GM18505 (cell line): Measurements from ENCODE around the gene TSFM.

Experiments
- ATAC-seq: cut with Tn5 transposase; IDR thresholded peaks from one replicate; pipeline ENCODE4 v1.9.1; 2021; ENCODE audit not compliant: unreplicated experiment
- POLR2A ChIP-seq: IDR thresholded peaks from 4 replicates; pipeline ENCODE4 v1.6.1; 2011; ENCODE audit warnings: borderline replicate concordance; ENCODE audit not compliant: insufficient read depth, insufficient read length; ENCODE audit errors: extremely low read depth

Gene TSFM

DNA sequence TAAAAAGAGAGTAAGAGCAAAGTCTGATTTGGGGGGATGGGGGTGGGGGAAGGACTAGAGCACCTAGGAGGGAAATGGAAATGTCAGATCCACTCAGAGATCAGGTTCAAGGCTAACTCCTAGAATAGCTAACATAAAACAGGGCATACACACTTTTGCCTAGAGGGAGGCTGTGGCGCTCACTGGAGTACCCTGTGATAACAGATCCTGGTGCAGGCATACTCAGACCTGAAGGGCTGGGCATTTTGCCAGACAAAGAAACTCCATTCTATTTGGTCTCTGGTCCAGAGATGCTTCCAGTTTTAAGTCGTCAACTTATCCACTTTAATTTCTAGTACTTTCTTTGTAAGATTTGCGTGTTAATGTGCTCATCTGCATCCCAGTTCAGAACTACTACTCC lies 58.1 kb downstream of the TSFM start:
- no peak for ATAC-seq
- no peak for TF ChIP-seq POLR2A

DNA sequence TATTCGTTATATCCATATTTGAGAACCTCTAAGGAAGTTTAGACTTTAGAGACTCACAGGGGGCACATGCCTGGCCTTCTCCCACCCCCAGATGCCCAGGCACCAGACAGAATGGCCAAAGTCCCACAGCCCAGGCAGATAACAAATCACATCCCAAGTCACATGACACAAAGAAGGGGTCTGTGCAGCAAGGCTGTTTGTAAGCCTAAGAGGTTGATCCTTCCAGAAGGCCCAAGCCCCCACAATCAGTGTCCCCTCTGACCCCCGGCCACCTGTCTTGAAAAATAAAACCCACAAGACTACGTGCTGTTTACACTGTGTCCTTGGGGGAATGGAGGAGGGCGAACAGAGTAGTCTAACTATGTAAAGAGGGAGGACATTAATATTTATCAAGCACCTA lies 58.9 kb downstream of the TSFM start:
- no peak for ATAC-seq
- TF ChIP-seq POLR2A = no peak

DNA sequence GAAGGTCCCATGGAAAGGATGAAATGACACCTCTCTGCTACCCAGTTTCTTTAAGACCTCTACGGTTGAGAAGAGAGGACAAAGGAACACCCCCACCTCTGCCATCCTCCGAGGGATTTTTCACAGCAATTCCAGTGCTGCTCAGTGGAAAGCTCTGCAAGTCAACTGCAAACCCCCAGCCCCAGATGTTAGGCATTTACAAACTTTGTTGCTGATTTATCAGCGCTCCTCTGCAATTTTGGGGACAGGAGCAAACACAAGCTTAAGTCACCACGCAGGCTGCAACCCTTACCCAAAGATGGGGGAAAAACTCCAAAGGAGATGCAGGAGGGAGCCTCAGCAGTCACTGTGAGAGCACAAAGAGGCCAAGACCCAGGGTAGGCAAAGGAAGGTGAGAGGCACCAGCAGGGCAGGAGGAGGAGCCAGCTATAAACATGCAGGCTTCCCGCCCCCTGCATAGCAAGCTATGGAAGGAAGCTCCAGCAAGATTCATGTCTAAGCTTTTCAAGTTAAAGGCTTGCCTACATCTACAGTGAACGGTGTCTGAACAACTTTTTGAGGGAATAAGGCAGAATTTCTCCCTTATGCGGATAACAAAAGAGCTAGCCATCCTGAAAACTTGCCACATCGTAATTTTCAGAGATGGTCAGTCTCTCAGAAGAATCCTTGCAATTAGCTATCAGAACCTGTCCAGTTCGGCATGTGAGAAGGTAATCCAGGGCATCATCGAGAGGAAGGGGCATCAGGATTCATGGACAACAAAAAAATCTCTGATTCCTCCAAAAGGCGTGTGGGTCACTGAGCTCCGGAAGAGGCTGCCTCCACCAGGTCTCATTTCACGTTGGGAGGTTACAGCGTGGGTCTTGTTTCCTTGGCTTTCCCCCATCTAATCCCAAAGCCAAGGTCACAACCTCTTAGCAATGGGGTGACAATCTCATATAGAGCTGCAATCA lies 60.0 kb downstream of the TSFM start:
- TF ChIP-seq POLR2A = no peak

DNA sequence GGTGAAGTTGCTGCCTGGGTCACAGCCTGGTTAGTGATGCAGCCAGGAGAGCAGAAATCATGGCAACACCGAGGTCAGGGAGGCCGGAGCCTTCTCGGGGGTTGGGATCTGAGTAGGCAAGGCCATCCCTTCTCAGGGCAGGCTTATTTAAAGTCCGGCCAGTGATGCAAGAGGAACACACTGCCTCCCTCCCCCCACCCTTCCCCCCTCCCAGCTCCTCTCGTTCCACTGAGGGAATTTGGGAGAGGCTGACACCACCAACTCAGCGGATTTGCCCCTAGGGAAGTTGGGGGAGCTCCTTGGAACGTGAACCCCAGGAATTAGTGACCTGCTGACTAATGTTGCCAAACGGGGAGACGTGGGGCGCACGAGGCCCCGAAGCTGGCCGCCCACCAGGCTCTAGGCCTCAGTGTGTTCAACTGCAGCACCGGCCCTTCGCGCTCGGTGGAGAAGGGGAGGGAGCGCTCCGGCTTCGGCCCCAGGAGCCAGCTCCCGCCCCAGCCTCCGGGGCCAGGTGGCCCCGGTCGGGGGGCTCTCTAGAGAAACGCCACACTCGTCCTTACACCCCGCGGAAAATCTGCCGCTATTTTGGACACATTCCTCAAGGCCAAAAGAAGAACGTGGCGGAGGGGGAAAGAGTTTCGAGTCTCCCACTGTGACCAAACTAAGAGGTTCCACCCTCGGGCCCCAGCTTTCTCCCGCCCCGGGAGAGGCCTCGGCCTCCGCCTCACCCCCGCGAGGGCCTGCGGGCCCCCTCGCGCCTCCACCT lies 62.3 kb downstream of the TSFM start:
- no peak for TF ChIP-seq POLR2A
- peak; percentile 13 for ATAC-seq

More for the DNA sequence above, 60.0 kb downstream of the TSFM start:
- no peak for ATAC-seq

DNA sequence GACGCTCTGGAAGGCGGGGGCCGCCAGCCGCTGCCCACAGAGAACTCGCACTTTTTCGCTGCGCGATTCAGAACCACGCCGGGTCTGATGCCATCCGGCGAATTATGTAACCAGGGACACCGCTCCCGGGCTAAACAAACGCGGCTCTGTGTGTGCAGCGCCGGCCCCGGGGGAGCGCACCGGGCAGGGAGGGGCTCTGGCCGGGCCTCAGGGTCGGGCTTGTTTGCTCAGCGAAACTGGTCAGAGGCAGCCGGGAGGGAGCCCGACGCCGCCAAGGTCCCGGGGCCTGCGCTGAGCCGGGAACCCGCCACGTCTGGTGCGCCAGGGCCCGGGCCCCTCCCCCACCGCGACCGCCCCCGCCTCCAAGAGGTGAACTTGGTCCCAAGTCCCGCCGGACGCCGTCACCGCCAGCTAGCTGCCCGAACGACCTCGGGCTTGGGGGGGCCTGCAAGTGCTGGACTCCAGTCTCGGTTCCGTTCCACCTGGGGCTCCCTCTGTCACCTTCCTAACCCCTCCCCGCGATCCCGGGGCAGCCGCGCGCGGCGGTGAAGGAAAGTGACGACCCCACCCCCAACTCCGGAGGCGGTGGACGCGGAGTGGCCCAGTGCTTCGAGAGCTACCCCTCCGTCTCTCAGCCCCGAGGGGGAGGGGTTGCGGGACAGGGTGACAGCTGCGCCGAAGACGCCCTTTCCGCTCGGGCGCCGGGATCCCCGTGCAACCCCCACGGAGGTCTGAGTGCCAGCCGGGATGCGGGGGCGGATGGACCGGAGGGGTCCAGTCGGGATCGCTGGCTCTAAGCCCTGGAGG lies 63.1 kb downstream of the TSFM start:
- TF ChIP-seq POLR2A = peak; percentile 30
- peak; percentile 39 for ATAC-seq

DNA sequence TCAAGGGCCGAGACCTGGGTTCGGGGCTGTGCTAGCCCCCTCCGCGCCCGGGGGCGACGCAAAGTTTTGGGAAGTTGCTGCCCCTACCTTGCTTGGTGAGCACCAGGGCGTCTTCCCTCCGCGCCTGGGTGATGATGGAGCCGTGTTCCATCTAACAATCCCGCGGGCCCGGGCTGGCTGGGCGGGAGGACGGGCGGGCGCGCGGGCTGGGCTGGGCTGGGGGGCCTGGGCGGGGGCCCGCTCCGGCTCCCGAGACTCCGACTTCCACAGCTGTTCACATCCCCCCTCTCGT lies 63.6 kb downstream of the TSFM start:
- no peak for TF ChIP-seq POLR2A
- peak; percentile 13 for ATAC-seq

DNA sequence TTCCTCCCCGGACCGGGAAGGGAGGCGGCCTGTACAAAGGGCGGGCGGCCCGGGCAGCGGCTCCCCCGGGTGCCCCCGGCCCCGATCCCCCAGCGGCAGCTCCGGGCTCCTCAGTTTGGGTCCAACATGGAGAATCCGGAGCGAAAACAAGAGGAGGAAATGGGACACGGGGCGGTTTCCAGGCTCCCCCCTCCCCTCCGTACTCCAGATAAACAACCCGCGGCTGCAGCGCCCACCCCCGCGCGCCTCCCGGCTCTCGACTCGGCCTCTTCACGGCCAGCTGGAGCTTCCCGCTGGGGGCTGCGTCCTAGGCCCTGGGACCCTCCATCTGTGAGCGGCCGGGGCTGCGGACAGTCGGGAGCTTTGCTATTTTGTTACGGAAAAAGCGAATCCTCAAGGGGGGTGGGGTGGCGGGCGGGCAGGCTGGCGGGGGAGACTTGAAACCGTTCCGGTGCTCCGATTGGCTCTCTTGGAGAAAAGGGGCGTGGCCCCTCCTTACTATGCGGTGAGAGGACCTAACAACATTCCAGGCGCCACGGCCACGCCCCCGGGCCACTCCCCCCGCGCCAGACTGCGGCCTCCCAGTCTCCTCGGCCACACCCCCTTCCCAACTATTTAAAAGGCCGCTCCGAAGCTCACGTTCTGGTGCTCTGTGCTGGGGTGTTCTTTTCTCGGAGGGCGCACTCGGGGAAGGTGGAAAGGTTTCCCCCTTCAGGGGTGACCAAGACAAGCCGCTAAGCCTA lies 64.2 kb downstream of the TSFM start, which contains the start of gene CTDSP2:
TSS of gene CTDSP2 (minus strand) at position 153 of the 743 bp plus-strand sequence. CDS start 294 bp downstream, outside the sequence.
- ATAC-seq = peak; percentile 25
- peak; percentile 26 for TF ChIP-seq POLR2A
